Measurements from ENCODE around the gene MRPL53. TPM values are rescaled to one million over a fixed set of nuclear protein-coding genes. Genes with fewer than 3 reads are reported as not detected.

MRPL53 gene
- total and polyA plus RNA-seq, 2 of the 13 experiments (the other 11 are each of a cell fraction or from before 2014, with no cell fraction given): 34.3 to 51.9 TPM

DNA sequence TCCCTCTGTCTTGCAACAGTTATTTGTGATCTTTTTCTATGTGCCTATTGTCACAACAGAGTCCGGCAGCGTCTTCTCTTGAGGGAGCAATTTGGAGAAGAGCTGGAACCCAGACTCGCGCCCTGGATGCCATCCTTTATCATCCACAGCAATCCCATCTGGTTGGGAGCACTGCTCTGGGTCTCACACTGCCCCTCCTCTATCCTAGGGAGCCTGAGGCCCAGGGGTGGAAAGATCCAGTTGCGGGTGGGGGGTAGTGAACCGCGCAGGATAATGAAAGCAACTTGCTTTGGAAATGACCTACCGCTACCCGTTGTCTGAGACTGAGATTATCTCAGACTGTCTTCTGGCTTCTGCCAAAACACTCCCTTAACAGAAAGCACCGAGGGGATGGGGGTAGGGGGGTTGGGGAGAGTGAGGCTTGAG lies 13.5 kb downstream of the MRPL53 start:
- TF ChIP-seq, protein P1, sequence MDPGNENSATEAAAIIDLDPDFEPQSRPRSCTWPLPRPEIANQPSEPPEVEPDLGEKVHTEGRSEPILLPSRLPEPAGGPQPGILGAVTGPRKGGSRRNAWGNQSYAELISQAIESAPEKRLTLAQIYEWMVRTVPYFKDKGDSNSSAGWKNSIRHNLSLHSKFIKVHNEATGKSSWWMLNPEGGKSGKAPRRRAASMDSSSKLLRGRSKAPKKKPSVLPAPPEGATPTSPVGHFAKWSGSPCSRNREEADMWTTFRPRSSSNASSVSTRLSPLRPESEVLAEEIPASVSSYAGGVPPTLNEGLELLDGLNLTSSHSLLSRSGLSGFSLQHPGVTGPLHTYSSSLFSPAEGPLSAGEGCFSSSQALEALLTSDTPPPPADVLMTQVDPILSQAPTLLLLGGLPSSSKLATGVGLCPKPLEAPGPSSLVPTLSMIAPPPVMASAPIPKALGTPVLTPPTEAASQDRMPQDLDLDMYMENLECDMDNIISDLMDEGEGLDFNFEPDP (CRISPR knock-in tag; conservative IDR thresholded peaks at IDR 0.05): 0 out of 2 replicates have a peak, but pooled peaks have one; percentile 30
- TF ChIP-seq SIN3A (IDR thresholded peaks at IDR 0.05; ENCODE audit: borderline replicate concordance, low read depth, low read length) (0 out of 2 replicates have a peak, but pooled peaks have one; percentile 27), HNRNPL (IDR thresholded peaks at IDR 0.05; ENCODE audit: low read depth, low read length) (no peak), DPF2 (CRISPR knock-in tag; IDR thresholded peaks at IDR 0.05; ENCODE audit: borderline replicate concordance, low read depth) (no peak), SP140L (CRISPR knock-in tag; IDR thresholded peaks at IDR 0.05; ENCODE audit: borderline replicate concordance) (no peak), ZNF263 (CRISPR knock-in tag; IDR thresholded peaks at IDR 0.05) (peak; percentile 53; the same call in 1 of the 2 replicates)
- TF ChIP-seq, protein P2, sequence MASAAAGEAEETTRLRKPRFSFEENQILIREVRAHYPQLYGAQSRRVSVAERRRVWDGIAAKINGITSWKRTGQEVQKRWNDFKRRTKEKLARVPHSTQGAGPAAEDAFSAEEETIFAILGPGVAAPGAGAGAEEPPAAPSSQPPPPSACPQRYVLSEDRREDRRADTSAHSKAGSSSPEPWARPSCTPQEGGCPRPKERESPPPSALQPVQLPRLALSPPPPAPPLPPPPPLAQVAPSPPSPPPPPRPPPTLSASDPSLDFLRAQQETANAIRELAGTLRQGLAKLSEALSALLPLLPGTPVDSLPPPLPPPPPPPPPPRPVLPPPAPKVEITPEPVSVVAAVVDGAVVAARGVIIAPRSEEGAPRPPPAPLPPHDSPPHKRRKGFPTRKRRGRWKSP (CRISPR knock-in tag; IDR thresholded peaks at IDR 0.05): 0 out of 2 replicates have a peak, but pooled peaks have one; percentile 5
- TF ChIP-seq, protein P3, sequence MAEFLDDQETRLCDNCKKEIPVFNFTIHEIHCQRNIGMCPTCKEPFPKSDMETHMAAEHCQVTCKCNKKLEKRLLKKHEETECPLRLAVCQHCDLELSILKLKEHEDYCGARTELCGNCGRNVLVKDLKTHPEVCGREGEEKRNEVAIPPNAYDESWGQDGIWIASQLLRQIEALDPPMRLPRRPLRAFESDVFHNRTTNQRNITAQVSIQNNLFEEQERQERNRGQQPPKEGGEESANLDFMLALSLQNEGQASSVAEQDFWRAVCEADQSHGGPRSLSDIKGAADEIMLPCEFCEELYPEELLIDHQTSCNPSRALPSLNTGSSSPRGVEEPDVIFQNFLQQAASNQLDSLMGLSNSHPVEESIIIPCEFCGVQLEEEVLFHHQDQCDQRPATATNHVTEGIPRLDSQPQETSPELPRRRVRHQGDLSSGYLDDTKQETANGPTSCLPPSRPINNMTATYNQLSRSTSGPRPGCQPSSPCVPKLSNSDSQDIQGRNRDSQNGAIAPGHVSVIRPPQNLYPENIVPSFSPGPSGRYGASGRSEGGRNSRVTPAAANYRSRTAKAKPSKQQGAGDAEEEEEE (CRISPR knock-in tag; IDR thresholded peaks at IDR 0.05; ENCODE audit: borderline replicate concordance): 0 out of 2 replicates have a peak, but pooled peaks have one; percentile 28
- TF ChIP-seq, protein P4, sequence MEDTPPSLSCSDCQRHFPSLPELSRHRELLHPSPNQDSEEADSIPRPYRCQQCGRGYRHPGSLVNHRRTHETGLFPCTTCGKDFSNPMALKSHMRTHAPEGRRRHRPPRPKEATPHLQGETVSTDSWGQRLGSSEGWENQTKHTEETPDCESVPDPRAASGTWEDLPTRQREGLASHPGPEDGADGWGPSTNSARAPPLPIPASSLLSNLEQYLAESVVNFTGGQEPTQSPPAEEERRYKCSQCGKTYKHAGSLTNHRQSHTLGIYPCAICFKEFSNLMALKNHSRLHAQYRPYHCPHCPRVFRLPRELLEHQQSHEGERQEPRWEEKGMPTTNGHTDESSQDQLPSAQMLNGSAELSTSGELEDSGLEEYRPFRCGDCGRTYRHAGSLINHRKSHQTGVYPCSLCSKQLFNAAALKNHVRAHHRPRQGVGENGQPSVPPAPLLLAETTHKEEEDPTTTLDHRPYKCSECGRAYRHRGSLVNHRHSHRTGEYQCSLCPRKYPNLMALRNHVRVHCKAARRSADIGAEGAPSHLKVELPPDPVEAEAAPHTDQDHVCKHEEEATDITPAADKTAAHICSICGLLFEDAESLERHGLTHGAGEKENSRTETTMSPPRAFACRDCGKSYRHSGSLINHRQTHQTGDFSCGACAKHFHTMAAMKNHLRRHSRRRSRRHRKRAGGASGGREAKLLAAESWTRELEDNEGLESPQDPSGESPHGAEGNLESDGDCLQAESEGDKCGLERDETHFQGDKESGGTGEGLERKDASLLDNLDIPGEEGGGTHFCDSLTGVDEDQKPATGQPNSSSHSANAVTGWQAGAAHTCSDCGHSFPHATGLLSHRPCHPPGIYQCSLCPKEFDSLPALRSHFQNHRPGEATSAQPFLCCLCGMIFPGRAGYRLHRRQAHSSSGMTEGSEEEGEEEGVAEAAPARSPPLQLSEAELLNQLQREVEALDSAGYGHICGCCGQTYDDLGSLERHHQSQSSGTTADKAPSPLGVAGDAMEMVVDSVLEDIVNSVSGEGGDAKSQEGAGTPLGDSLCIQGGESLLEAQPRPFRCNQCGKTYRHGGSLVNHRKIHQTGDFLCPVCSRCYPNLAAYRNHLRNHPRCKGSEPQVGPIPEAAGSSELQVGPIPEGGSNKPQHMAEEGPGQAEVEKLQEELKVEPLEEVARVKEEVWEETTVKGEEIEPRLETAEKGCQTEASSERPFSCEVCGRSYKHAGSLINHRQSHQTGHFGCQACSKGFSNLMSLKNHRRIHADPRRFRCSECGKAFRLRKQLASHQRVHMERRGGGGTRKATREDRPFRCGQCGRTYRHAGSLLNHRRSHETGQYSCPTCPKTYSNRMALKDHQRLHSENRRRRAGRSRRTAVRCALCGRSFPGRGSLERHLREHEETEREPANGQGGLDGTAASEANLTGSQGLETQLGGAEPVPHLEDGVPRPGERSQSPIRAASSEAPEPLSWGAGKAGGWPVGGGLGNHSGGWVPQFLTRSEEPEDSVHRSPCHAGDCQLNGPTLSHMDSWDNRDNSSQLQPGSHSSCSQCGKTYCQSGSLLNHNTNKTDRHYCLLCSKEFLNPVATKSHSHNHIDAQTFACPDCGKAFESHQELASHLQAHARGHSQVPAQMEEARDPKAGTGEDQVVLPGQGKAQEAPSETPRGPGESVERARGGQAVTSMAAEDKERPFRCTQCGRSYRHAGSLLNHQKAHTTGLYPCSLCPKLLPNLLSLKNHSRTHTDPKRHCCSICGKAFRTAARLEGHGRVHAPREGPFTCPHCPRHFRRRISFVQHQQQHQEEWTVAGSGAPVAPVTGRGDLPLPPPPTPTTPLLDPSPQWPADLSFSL (CRISPR knock-in tag; IDR thresholded peaks at IDR 0.05): no peak
- intact Hi-C loops (cut with micrococcal nuclease; ENCODE audit: unreplicated experiment): loop anchor here (1.0 to 2.0 kb wide), 3 partner anchors 14 to 70 kb away; partner anchors contain the start of genes AUP1, HTRA2 and MRPL53
- H2AFZ ChIP-seq (ENCODE audit: low read length): no peak overlapping the region
- peak overlapping the region; percentile 66 for H3K27ac ChIP-seq (ENCODE audit: extremely low read length, insufficient read depth, low read length)
- peaks cover 31% of the 10 kb centered on the region for H3K79me2 ChIP-seq (ENCODE audit: insufficient read depth, low read length)
- H3K27me3 ChIP-seq (ENCODE audit: control insufficient read depth in 1 of 2, insufficient read depth in 2 of 2, low read length in 2 of 2): no peaks in the 10 kb centered on the region; a peak in 1 of 5 replicates
- ChIA-PET POLR2A (interaction anchor here (0.7 to 12.4 kb wide), 21 partner anchors 9 to 280 kb away, joined by 3 to 342 read pairs (median 11); partner anchors contain the start of genes AUP1, C2orf81, CCDC142 and DQX1), CTCF (ENCODE audit: low intra/inter-chr PET ratio, low total read pairs) (no interaction called here)
- WGBS (ENCODE audit: low lambda C conversion rate): 11% methylated on average over 10 of the region's 10 CpGs
- in situ Hi-C loops (cut with HindIII; ENCODE audit: extremely low pct_ligation_motif_present, low pct_unique_long_range_greater_than_20kb): no loop called here
- H3K9ac ChIP-seq (ENCODE audit: insufficient read depth, low read depth, low read length): peak overlapping the region; percentile 87
- peaks cover 43% of the 10 kb centered on the region for H3K4me1 ChIP-seq (ENCODE audit: insufficient read depth, low read length)
- H3K4me3 ChIP-seq (replicated peaks in 1 of 3; ENCODE audit: insufficient read depth in 1 of 3, low read depth in 2 of 3, low read length in 3 of 3): peak overlapping the region; percentile 65 to 88 (median 86)
- peak overlapping the region; percentile 98 for H3K4me2 ChIP-seq (ENCODE audit: low read depth, low read length)
- peaks cover 4% of the 10 kb centered on the region; the same call in 1 of the 2 replicates for H4K20me1 ChIP-seq (ENCODE audit: insufficient read depth, low read length)
- H3K9me3 ChIP-seq (ENCODE audit: low read length): no peaks in the 10 kb centered on the region
- peaks cover 1 to 24% of the 10 kb centered on the region in 2 experiments for H3K36me3 ChIP-seq (replicated peaks in 1 of 2; ENCODE audit: control insufficient read depth in 1 of 2, insufficient read depth in 2 of 2, low read length in 2 of 2)
- FAIRE-seq (no peak), ATAC-seq (no peak), DNase-seq (ENCODE audit: low spot score) (no peak)
- BruUV-seq (replicated peaks): no TSS peak

Measured in HepG2 (cell line).